HG03457 (cell line): ENCODE results near the gene FBN1.

Source experiments
- ATAC-seq: cut with Tn5 transposase; IDR thresholded peaks from one replicate; pipeline ENCODE4 v1.9.1; 2021; ENCODE audit warnings: moderate number of reproducible peaks; ENCODE audit not compliant: unreplicated experiment

The FBN1 gene

GRCh38 chr15:48653216-48653615, 7.7 kb upstream of the FBN1 start:
- no peak for ATAC-seq

- no peak for ATAC-seq
Measured at GRCh38 chr15:48652510-48653076, 7.1 kb upstream of the FBN1 start.

DNA sequence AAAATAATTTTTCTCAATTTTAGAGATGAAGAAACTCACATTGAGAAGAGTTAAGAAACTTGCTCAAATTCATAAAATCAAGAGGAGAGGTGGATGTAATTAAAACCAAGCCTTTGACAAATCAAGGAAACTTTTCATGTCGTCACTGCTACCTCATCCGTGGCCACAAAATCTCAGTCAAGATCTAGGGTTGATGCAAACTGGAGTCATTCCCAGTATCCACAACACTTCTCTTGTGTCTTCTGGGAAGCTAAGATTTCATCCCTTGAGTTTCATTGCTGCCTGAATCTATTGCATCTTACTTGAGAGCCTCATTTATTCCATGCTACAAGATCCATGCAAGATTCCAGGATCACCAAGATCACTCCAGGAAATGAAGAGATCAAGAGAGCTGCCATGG, 5.4 kb upstream of the FBN1 start:
- no peak for ATAC-seq

DNA sequence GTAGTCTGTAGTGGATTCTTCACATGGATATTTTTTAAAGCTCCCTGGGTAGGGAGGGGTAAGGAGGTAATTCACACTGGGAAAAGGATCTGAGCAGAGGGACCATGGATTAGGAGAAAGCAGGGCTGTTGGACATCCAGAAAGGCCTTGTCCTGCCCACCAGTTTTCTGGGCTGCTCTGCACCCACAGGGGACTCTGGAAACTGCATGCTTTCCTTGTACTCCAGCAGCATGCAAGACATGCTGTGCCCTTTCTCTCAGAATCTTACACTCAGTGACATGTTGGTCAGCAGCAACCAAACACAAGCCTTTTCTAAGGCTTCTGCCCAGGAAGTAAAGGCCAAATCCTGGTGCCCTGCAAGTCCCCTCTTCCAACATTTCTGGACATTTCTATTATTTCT, 2.5 kb upstream of the FBN1 start:
- no peak for ATAC-seq

GRCh38 chr15:48646331-48646730, 822 bp upstream of the FBN1 start:
- ATAC-seq: no peak

DNA sequence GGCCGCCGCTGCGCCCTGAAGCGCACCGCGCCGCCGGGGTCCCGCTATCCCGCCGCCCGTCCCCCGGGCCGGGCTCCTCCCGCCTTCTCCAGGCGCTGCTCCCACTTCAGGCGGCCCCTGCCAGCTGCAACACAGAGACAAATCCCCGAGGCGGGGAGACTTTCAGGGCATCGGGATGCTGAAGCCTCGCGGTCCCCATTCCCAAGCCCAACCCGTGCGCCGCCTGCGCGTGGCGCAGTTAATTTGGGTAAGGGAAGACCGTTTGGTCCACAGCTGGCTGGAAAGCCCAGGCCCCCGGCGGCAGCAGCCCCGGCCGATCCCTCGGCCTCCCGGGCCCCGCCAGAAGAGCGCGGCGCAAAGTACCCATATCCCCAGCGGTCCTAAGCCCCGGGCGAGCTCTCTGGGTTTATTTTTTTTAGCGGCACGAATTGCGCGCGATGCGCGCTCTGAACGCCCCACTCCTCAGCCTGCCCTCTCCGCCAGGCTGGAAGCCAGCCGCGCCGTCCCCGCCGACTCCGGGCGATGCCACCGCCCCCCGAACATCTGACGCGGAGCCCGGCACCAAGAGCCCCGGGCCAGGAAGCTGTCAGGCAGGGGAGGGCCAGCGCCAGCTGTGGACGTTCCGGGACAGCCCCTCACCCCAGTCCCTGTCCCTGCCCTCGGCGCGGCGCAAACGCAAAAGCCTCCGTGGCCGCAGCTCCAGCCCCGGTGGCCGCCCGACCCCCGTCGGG, 517 bp downstream of the FBN1 start:
- peak; percentile 27 for ATAC-seq

- no peak for ATAC-seq
Measured at GRCh38 chr15:48644467-48644826, 1.1 kb downstream of the FBN1 start.

GRCh38 chr15:48643776-48644466, 1.6 kb downstream of the FBN1 start:
- no peak for ATAC-seq

DNA sequence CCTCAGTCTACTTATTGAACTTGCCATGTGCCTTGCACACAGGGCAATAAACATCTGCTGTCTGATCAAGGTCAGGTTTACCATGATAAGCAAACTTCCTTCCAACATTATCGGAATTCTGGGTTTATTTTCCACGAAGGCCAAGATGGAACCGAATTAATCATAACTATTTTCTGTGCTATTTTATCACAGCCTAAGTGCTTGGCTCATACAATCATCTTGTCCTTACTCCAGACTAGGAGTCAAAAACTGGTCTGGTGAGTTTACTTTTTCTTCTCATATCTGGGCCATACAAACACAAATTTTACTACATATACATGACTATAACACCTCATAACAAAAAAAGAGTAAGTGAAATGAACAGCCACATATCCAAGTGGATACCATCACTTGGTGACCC, 2.3 kb downstream of the FBN1 start:
- ATAC-seq: no peak

DNA sequence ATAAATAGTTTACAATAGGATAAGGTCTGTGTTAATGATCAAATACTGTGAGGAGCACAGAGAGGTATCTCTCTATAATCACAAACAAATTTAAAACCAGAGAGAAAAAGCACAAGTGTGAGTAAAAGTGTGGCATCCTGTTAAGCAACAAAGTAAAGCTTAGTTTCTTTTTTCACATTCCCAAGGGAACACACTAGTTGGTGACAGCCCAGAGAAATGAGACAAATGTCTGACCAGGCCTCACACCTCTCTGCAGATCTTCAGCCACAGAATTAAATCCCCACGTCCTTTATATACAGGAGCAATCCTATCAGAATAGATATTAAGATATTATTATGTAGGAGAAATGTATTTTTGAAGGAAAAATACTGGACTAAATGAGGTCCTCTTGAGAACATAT, 2.7 kb downstream of the FBN1 start:
- no peak for ATAC-seq

DNA sequence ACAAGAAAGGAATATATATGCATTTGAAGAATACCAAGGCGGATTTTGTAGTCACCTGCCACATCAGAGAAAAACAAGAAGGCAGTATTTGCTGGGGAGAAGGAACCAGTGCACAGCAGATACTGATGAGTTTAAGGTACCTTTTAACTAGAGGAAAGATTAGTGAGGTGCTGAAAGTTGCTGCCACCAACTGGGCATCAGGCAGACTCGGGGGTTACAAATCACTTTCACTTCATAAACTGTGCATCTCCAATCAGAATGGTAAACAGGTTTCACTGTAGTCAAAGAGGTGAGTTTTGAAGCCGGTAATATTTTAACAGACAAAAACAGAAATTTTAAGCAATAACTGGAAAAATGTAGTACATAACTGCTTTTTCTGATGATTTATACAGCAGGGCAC, 4.1 kb downstream of the FBN1 start:
- no peak for ATAC-seq

DNA sequence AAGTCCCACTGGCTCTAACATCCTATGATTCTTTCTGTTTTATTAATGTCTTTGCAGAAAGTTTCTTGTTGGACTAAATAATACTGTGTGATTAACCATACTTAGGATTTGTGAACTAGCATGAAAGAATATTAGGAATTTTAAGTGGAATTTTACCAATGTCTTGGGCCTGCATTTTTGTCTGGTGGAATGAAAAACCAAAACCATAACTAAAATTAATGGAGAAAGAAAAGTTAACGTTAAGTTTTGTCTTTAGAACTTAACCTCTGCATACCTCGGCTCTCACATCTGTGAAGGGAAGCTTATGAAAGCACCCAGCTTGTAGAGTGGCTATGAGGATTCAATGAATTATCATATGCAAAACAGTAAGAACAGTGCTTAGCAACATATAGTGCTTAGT, 6.5 kb downstream of the FBN1 start:
- ATAC-seq: no peak

DNA sequence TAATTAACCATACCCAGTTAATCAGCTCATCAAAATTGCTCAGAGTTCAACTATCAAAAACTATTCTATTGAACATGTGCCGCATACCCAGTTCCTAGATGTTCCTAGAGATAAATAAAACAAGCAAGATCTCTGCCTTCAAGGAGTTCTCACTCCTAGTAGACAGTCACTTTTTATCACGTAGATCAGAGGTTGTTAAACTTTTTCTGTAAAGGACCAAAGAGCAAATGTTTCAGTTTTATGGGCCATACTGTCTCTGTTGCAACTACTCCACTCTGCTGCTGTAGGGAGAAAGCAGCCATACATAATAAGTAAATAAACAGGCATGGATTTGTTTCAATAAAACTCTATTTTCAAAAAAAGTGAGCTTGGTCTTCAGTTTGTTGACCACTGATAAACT, 7.9 kb downstream of the FBN1 start:
- ATAC-seq: no peak

- no peak for ATAC-seq
Measured at GRCh38 chr15:48636511-48636910, 9.0 kb downstream of the FBN1 start.

DNA sequence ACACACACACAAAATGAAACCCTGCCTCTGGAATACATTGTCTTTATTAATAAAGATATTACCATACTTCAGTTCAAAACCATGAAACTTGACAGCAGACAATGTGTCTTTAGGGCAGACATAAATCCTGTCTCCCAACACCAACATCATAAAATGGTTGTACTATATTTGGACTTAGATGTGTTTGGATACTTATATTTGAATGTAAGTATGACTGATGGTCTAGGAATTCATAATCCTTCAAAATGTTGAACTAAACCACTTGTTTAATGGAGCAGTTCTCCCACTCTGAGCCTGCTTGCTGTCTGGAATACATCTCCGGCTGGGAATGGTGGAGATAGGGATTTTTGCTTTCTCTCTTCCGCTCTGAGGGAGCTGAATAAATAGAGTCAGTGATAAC, 10.6 kb downstream of the FBN1 start:
- ATAC-seq: no peak

GRCh38 chr15:48634096-48634495, 11.4 kb downstream of the FBN1 start:
- ATAC-seq: no peak

- ATAC-seq: no peak
Measured at GRCh38 chr15:48632651-48633050, 12.9 kb downstream of the FBN1 start.

DNA sequence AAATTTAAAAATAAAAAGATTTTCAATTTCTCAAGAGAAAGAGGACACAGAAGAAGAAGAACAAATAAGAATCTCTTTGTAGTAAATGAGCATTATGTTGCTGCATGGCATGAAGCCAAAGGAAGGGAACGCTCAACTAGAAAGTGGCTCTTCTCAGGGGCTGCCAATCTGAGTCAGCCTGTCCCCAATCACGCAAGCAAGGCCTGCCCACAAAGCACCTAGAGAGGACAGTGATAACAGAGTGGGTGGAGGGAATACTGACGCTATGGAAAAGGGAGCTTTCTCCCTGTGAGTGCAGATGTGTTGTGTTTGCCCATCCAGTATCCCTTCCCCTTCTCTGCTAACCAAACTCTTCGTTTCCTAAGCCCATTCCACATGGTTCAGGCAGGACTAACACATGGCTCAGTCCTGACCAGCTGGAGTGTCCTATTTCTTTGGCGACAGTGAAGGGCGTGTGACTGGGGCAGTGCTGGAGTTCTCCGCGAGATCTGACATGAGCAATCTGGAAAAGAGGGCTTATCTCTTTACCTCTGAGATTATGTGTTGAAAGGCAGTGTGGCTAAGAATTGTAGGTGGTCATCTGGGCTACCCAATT, 14.2 kb downstream of the FBN1 start:
- ATAC-seq: peak; percentile 47

- no peak for ATAC-seq
Measured at GRCh38 chr15:48630245-48630644, 15.3 kb downstream of the FBN1 start.

GRCh38 chr15:48628832-48629231, 16.7 kb downstream of the FBN1 start:
- no peak for ATAC-seq

- ATAC-seq: no peak
Measured at GRCh38 chr15:48627260-48627940, 18.1 kb downstream of the FBN1 start.

DNA sequence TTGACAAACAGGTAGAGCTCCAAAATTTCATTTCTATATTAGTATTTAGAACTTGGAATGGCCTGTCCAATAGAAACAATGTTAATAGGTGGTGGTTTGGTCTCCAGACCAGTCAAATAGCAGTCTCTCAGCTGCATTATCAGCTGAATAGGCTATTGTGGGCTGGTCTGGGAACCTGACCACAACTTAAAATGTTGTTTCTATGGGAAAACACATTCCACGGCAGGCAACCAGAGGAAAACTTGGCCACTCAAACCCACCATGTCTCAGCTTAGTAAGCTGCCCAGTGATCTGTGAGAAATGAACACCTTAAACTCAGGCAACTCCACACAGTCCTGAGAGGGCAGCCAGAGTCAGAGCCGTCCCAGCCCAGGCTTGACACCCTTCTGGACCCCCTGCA, 20.4 kb downstream of the FBN1 start:
- no peak for ATAC-seq
